ENCODE measurements around the gene KLHDC8A.
A peak's percentile ranks its signal among the peaks of the same experiment; 100 is the strongest.

The KLHDC8A gene

GRCh38 chr1:205343431-205344065 is 13.2 kb downstream of the KLHDC8A start:
- Histone ChIP-seq H3K27me3 (peaks cover 7% of the 10 kb centered on the region; the same call in 1 of the 2 replicates), H3K9me3 (no peaks in the 10 kb centered on the region), H3K4me1 (peaks cover 8% of the 10 kb centered on the region), H3K36me3 (no peaks in the 10 kb centered on the region), H3K4me3 (ENCODE audit: low read depth, low read length) (peak overlapping the region; percentile 63)
- peak; percentile 67 for DNase-seq
- TF ChIP-seq, protein P1, sequence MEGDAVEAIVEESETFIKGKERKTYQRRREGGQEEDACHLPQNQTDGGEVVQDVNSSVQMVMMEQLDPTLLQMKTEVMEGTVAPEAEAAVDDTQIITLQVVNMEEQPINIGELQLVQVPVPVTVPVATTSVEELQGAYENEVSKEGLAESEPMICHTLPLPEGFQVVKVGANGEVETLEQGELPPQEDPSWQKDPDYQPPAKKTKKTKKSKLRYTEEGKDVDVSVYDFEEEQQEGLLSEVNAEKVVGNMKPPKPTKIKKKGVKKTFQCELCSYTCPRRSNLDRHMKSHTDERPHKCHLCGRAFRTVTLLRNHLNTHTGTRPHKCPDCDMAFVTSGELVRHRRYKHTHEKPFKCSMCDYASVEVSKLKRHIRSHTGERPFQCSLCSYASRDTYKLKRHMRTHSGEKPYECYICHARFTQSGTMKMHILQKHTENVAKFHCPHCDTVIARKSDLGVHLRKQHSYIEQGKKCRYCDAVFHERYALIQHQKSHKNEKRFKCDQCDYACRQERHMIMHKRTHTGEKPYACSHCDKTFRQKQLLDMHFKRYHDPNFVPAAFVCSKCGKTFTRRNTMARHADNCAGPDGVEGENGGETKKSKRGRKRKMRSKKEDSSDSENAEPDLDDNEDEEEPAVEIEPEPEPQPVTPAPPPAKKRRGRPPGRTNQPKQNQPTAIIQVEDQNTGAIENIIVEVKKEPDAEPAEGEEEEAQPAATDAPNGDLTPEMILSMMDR (IDR thresholded peaks at IDR 0.05; ENCODE audit: low read depth, low read length) = peak; percentile 48

DNA sequence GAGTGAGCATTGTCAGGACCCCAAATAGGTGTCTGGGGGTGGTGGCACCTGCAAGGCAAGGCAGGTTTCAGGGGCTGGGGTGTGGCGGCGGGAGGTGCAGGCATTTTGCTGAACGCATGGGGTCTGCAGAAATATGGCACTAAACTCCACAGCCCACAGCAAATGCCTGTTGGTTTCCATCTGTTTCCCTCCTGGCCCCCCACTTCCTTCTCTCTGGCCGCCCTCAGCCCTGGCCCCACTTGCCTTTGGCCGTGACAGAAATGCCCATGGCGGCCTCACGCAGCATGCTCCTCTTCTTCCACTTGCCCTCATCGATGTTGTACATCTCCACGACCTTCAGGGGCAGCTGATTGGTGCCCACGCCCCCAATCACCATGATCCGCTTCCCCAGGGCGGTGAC is 13.7 kb downstream of the KLHDC8A start:
- Histone ChIP-seq H3K36me3 (no peaks in the 10 kb centered on the region), H3K27me3 (peaks cover 7% of the 10 kb centered on the region; the same call in 1 of the 2 replicates), H3K4me3 (ENCODE audit: low read depth, low read length) (peak overlapping the region; percentile 63), H3K9me3 (no peaks in the 10 kb centered on the region), H3K4me1 (peaks cover 3% of the 10 kb centered on the region)
- TF ChIP-seq, protein P1 (IDR thresholded peaks at IDR 0.05; ENCODE audit: low read depth, low read length) = no peak
- no peak for DNase-seq

DNA sequence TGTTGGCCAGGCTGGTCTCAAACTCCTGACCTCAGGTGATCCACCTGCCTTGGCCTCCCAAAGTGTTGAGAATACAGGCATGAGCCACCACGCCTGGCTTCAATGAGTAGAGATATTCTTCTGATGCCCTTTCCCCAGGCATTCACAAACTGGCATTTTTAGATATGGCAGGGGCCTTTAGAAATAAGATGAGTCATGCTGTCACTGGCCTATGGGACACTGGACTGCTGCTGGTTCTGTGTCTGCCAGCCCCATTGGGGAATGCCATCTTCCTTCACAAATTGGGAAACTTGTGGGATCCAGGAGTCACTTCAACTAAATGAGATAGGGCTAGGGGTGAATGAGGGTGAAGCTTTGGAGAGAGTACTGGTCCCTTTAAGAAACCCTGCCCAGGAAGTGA is 16.0 kb downstream of the KLHDC8A start:
- peaks cover 7% of the 10 kb centered on the region; the same call in 1 of the 2 replicates for H3K27me3 ChIP-seq
- no peaks in the 10 kb centered on the region for H3K36me3 ChIP-seq
- no peak overlapping the region for H3K4me3 ChIP-seq (ENCODE audit: low read depth, low read length)
- H3K4me1 ChIP-seq = no peaks in the 10 kb centered on the region
- TF ChIP-seq, protein P1 (IDR thresholded peaks at IDR 0.05; ENCODE audit: low read depth, low read length) = no peak
- DNase-seq = no peak
- no peaks in the 10 kb centered on the region for H3K9me3 ChIP-seq

DNA sequence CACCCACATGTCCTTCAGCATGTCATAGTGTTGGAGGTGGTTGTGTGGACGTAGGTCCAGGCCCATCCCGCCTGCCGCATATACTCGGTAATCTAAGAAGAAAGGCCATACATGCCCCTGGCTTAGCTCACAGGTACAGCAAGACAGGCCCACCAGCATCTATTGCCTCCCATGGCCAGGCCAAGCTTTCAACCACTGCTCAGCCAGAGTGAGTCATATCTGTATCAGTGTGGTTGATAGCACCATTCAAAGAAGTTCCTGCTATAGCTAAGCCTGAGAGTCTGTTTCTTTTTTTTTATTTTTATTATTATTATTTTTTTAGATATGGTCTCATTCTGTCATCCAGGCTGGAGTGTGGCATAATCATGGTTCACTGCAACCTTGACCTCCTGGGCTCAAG is 17.0 kb downstream of the KLHDC8A start:
- Histone ChIP-seq H3K27me3 (peaks cover 7% of the 10 kb centered on the region; the same call in 1 of the 2 replicates), H3K36me3 (no peaks in the 10 kb centered on the region), H3K4me3 (ENCODE audit: low read depth, low read length) (no peak overlapping the region), H3K4me1 (no peaks in the 10 kb centered on the region), H3K9me3 (no peaks in the 10 kb centered on the region)
- DNase-seq = no peak
- TF ChIP-seq, protein P1 (IDR thresholded peaks at IDR 0.05; ENCODE audit: low read depth, low read length) = no peak

DNA sequence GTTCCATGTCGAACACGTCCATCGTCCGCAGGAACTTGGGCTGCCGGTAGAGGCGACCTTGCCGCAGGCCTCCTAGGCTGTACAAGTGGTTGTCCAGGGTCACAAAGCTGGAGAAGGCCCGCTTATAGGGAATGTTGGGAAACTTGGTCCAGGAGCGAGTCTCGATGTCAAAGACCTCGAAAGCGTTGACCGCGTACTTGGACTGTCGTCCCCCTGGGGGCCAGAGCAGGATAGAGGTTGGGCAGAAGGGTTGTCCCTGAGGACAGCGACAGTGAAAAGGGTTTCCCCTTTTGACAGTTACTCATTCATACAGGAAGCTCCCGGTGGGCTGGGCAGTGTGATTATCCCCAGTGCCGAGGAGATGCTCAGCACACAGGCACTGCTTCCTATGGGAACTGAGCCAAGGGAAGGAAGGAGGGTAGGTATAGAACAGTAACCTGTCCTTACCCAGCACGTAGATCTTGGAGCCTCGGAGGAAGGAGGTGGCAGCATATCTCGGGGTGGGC is 17.5 kb downstream of the KLHDC8A start:
- H3K36me3 ChIP-seq = no peaks in the 10 kb centered on the region
- no peaks in the 10 kb centered on the region for H3K9me3 ChIP-seq
- H3K27me3 ChIP-seq = peaks cover 7% of the 10 kb centered on the region; the same call in 1 of the 2 replicates
- TF ChIP-seq, protein P1 (IDR thresholded peaks at IDR 0.05; ENCODE audit: low read depth, low read length) = no peak
- H3K4me3 ChIP-seq (ENCODE audit: low read depth, low read length) = no peak overlapping the region
- no peak for DNase-seq
- no peaks in the 10 kb centered on the region for H3K4me1 ChIP-seq

DNA sequence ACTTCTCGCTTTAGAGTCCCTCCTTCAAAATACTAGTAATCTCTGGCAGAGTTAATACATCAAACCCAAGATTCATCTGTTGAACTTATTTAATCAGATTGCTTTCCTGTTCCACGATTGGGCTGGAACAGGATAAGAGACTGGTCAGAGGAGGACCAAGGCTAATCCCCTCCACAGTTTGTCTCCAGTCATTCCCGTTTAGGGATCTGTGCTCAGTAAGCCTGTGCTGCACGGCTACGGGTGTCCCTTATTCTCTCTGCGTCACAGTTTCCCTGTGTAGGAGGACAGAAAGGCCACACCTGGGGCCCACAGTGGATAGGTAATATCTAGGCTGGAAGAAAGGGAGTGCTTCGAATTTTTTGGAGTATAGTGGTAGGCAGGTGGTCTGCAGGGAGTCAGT is 18.7 kb downstream of the KLHDC8A start:
- TF ChIP-seq, protein P1 (IDR thresholded peaks at IDR 0.05; ENCODE audit: low read depth, low read length) = no peak
- DNase-seq = no peak
- Histone ChIP-seq H3K4me3 (ENCODE audit: low read depth, low read length) (no peak overlapping the region), H3K36me3 (no peaks in the 10 kb centered on the region), H3K4me1 (no peaks in the 10 kb centered on the region), H3K27me3 (no peaks in the 10 kb centered on the region), H3K9me3 (no peaks in the 10 kb centered on the region)
